HG03439 (cell line): ENCODE measurements around the gene SNAPC4.

Source experiments
- ATAC-seq: cut with Tn5 transposase; IDR thresholded peaks from one replicate; pipeline ENCODE4 v1.9.1; 2021; ENCODE audit warnings: mild to moderate bottlenecking, moderate library complexity; ENCODE audit not compliant: unreplicated experiment

Gene SNAPC4

GRCh38 chr9:136393531-136393930, 6.4 kb downstream of the SNAPC4 start:
- ATAC-seq, result no peak

- ATAC-seq, result no peak
Measured at GRCh38 chr9:136392538-136393449, 7.2 kb downstream of the SNAPC4 start.

DNA sequence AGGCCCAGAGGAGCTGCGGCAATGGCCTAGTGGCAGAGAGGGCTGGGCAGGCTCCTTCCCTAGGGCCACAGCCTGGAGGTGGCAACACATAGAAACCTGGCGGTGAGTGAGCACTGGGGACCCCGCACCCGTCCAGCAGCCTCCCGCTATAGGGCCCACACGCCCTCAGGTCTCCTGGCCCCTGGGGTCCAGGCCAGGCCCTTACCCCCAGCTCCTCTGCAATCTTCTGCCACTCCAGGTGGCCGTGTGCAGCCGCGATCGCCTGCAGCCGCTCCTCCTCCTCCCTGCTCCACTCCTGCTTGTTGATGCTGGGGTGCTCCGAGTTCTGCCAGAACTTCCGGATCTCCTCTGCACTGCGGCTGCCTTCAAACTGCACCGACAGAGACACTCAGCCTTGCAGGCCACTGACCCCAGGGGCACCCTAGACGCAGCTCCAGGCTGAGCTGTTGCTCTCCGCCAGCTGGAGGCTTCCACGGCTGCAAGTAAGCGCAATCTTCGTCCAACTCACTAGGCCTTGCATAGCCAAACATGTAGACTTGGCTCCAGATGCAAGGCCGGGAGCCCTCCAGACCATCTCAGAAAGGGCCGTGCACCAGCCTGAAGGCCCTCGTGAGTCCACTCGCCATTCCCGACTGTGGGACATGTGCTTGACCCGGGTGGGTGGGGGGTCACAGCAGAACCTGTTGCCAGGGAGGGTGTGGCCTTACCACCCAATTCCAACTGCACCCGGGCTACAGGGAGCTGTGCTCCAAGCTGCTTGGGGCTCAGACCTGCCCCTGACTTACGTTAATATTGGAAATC, 8.0 kb downstream of the SNAPC4 start:
- no peak for ATAC-seq

- ATAC-seq, result no peak
Measured at GRCh38 chr9:136389396-136389795, 10.6 kb downstream of the SNAPC4 start.

DNA sequence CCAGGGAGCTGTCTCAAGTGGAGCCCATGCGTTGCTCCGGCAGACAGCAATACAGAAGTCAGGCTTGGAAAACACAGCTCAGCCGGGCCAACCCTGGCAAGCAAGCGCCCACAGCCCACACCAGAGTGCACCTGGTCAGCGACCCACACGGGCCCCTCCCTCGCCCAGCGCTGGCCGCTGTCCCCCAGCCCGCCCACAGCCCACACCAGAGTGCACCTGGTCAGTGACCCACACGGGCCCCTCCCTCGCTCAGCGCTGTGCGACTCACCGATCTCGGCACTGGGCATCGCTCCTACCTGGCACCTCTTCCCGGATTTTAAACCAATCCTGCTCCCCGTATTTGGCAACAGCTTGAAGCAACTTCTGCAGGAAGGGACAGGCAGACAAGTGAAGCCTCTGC, 12.8 kb downstream of the SNAPC4 start:
- ATAC-seq, result no peak

- no peak for ATAC-seq
Measured at GRCh38 chr9:136386018-136386417, 14.0 kb downstream of the SNAPC4 start.

DNA sequence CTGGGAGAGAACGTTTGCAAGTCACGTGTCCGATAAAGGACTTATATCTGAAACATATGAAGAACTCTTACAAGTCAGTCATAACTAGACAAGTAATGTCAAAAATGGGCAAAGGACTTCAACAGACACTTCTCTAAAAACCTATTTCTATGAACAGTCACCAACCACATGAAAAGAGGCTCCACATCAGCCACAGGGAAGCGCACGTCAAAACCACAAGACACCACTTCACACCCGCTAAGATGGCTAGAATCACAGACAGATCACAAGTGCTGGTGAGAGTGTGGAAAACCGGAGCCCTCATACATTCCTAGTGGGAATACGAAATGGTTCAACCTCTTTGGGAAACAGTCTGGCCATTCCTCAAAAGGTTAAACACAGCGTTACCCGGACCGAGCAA, 15.0 kb downstream of the SNAPC4 start:
- ATAC-seq, result no peak

GRCh38 chr9:136383436-136383835, 16.5 kb downstream of the SNAPC4 start:
- no peak for ATAC-seq

DNA sequence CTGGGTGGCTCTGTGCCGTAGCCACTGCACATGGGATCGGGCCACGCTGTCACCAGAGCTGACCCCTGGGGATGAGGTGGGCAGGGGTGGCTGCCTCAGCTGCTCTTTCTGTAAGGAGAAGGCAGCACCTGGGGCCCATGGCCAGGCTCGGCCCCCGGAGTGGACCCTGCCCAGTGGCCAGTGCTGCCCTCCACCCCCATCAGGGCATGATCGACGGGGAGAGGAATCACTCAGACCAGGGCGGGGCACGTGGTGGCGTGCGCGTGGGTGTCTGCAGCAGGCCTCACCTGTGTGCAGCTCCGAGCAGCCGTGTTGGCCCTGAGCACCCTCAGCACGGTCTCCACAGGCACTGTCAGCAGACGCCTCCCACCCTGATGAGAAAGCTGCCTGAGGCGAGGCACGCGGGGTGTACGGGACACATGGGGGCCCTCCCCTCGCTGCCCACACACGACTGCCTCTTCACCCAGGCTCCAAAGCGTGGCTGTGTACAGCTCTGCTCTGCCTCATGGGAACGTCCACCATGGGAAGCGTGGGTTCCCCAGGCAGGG, 17.9 kb downstream of the SNAPC4 start:
- ATAC-seq, result no peak

- no peak for ATAC-seq
Measured at GRCh38 chr9:136381311-136381710, 18.7 kb downstream of the SNAPC4 start.

- ATAC-seq, result no peak
Measured at GRCh38 chr9:136380381-136380780, 19.6 kb downstream of the SNAPC4 start.

GRCh38 chr9:136379891-136380290, 20.1 kb downstream of the SNAPC4 start:
- no peak for ATAC-seq

DNA sequence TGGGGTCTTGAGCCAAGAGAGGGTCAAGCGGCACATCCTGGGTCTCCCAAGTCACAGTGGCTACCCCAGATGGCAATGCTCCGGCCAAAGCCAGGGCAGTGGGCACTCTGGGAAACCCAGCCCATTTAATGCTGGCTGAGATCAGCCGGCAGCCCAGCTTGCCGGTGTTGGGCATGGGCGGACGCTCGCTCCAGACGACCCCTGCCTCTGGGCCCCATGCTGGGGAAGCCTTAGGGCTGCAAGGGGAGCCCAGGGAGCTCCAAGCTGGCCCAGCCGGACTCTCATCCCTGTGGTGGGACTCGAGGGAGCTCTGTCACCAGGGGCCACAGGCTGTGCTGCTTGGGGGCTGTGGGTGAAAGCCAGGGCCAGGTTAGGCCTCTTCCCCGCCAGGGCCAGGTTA, 20.6 kb downstream of the SNAPC4 start:
- no peak for ATAC-seq

GRCh38 chr9:136379003-136379287, 21.0 kb downstream of the SNAPC4 start:
- no peak for ATAC-seq

DNA sequence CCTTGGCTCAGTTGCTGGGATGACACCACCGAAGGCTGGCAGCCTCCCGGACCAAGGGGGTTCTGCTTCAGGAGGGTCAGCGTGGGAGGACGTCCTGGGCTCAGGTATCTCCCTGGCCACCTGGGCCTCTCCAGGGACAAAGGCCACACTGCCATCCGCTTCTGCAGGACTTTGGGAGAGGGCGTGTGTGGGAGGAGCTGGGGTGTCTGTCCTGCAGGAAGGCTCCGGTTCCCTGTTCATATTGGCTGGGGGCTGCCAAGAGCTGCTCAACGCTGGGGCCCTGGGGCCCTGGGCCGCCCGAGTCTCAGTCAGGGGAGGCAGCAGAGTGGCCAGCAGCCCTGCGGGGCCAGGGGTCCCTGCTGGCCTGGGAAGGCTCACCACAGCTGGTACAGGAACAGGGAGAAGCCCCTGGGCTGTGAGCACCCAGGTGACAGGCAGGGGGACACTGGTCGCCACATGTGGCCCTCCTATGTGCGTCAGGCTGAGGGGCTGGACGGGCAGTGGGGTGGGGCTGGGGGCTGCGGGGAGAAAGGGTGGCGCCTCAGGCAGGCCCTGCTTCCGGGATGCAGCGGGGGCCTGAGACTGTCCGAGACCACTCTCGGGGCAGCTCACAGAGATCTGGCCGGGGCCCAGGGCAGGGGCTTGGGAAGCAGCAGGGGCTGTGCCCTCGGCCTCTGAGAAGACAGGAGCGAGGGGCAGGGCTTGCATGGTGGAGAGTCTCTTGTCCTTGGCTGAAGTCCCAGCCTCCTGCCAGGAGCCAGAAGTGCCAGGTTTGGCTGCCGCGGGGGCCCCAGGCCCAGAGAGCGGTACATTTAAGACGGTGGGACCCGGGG, 21.6 kb downstream of the SNAPC4 start:
- no peak for ATAC-seq

DNA sequence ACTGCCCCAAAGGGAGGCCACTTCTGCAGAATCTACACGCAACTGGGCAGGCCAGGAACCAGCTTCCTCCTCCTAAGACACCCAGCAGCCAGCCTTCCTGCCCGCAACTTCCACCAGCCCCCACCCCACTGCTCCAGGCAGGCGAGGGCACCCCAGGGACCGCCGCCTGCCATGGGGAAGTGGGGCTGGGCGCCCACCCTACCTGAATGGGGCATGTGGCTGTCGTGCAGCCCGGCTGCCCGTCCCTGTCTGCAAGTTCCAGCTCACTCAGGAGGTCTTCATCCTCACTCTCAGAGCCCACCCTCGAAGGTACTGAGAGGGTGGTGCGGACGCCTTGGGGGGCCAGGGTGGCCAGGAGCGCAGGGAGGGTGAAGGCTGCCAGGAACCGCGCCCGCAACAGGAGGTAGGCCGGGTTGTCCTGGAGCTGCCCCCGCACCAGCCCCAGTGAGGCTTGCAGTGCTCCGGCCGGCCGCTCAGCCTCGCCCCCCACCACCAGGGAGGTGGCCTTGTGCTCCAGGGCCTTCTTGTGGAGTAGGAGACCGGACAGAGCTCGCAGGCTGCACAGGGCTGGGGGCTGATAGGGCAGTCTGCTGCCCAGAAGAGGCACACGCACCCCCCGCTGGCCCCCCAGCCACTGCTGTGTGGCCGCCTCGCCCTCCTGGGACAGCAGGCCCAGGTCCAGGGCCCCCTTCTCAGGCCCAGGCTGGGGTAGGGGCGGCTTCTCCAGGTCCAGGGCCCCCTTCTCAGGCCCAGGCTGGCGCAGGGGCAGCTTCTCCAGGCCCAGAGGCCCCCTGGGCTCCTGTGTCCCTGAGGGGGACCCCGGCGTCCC, 22.4 kb downstream of the SNAPC4 start:
- ATAC-seq, result no peak

- no peak for ATAC-seq
Measured at GRCh38 chr9:136376457-136376856, 23.5 kb downstream of the SNAPC4 start.

GRCh38 chr9:136375096-136375495, 24.9 kb downstream of the SNAPC4 start:
- ATAC-seq, result no peak

- no peak for ATAC-seq
Measured at GRCh38 chr9:136374183-136374575, 25.8 kb downstream of the SNAPC4 start.
